BJ (cell line): Measurements from ENCODE around the gene PODN. TPM values are rescaled to one million over a fixed set of nuclear protein-coding genes. Genes with fewer than 3 reads are reported as not detected.

Source experiments
- CTCF ChIA-PET: fragments of 350-600 bp; formaldehyde crosslinking; extraction: SDS; loops from one replicate; lab custom pipeline; 2021; ENCODE audit warnings: antibody characterized with exemption, inconsistent platforms; lab: Yijun Ruan, JAX
- POLR2A ChIA-PET: fragments of 300-600 bp; sonication (Branson Sonifier 250); formaldehyde crosslinking; extraction: SDS; loops from one replicate; lab custom pipeline; 2021; ENCODE audit warnings: antibody characterized with exemption; lab: Charles Lee
- DNase-seq: peaks from one replicate; pipeline ENCODE4 v3.0.0-alpha.2; 2011; ENCODE audit warnings: low read depth
- H3K27me3 ChIP-seq: 2 replicates; pipeline ENCODE4 v1.6.0; 2011; ENCODE audit warnings: low read length; ENCODE audit not compliant: control insufficient read depth, insufficient read depth
- H3K36me3 ChIP-seq: 2 replicates; pipeline ENCODE4 v1.5.1; 2011; ENCODE audit warnings: low read length; ENCODE audit not compliant: control insufficient read depth, insufficient read depth
- H3K4me3 ChIP-seq: 2 replicates; pipeline ENCODE4 v1.5.1; 2011; ENCODE audit warnings: low read depth, mild to moderate bottlenecking, control low read depth, low read length
- CTCF ChIP-seq: IDR thresholded peaks from 2 replicates; pipeline ENCODE4 v1.5.1; 2011; ENCODE audit warnings: low read depth, mild to moderate bottlenecking, control low read depth, inconsistent platforms, low read length, moderate library complexity; ENCODE audit not compliant: insufficient read depth
- polyA plus RNA-seq: library from polyadenylated mRNA; depleted of rRNA; stranded (reverse); fragments of >200 nt; gene quantifications from 2 replicates; pipeline ENCODE4 v1.2.3, GENCODE V29; 2011

Gene PODN
- polyA plus RNA-seq, 1 experiment, result 107 TPM

GRCh38 chr1:53114090-53114489 is 52.1 kb downstream of the PODN start:
- no peaks in the 10 kb centered on the region for H3K27me3 ChIP-seq
- H3K36me3 ChIP-seq, result no peaks in the 10 kb centered on the region
- no peak for DNase-seq
- ChIA-PET POLR2A (no interaction called here), CTCF (no interaction called here)
- no peak for TF ChIP-seq CTCF
- no peak overlapping the region for H3K4me3 ChIP-seq

- no peak for TF ChIP-seq CTCF
- Histone ChIP-seq H3K27me3 (no peaks in the 10 kb centered on the region), H3K36me3 (no peaks in the 10 kb centered on the region), H3K4me3 (no peak overlapping the region)
- POLR2A ChIA-PET, result no interaction called here
- no peak for DNase-seq
- CTCF ChIA-PET, result interaction anchor here (0.9 kb wide), 1 partner anchor 9 kb away, joined by 3 read pairs; no protein-coding TSS in a partner anchor
Observed at GRCh38 chr1:53114581-53115400, 52.8 kb downstream of the PODN start.

GRCh38 chr1:53115403-53116306 is 53.6 kb downstream of the PODN start:
- ChIA-PET CTCF (interaction anchor here (0.9 kb wide), 1 partner anchor 8 kb away, joined by 3 read pairs; no protein-coding TSS in a partner anchor), POLR2A (no interaction called here)
- Histone ChIP-seq H3K4me3 (no peak overlapping the region), H3K27me3 (no peaks in the 10 kb centered on the region), H3K36me3 (no peaks in the 10 kb centered on the region)
- DNase-seq, result no peak
- TF ChIP-seq CTCF, result 0 out of 2 replicates have a peak, but pooled peaks have one; percentile 2

GRCh38 chr1:53116307-53116810 is 54.3 kb downstream of the PODN start:
- Histone ChIP-seq H3K36me3 (no peaks in the 10 kb centered on the region), H3K4me3 (no peak overlapping the region), H3K27me3 (no peaks in the 10 kb centered on the region)
- no peak for DNase-seq
- POLR2A ChIA-PET, result no interaction called here
- CTCF ChIA-PET, result no interaction called here
- TF ChIP-seq CTCF, result no peak

- CTCF ChIA-PET, result no interaction called here
- H3K27me3 ChIP-seq, result no peaks in the 10 kb centered on the region
- no peak for TF ChIP-seq CTCF
- no peaks in the 10 kb centered on the region for H3K36me3 ChIP-seq
- no peak for DNase-seq
- POLR2A ChIA-PET, result no interaction called here
- H3K4me3 ChIP-seq, result no peak overlapping the region
Observed at GRCh38 chr1:53116933-53117600, 55.1 kb downstream of the PODN start.
